Left ventricle myocardium superior (tissue), 1 donor: ENCODE measurements around the gene SNTG2. TPM values are rescaled to one million over a fixed set of nuclear protein-coding genes. Genes with fewer than 3 reads are reported as not detected.

Experiments used
- ATAC-seq: fragments of 200-7000 bp; cut with Tn5 transposase; one replicate; pipeline ENCODE4 v1.9.1; 2020; ENCODE audit warnings: mild to moderate bottlenecking, moderate library complexity
- DNase-seq: peaks from one replicate; pipeline ENCODE4 v3.0.0-alpha.2; 2020
- intact Hi-C: fragments of 100-400 bp; cut with micrococcal nuclease; formaldehyde crosslinking; loops from one replicate; pipeline ENCODE4 v1.11.0; 2022
- total RNA-seq: library from RNA; stranded (reverse); fragmentation: NEBNext Ultra II Directional; extraction: Animal tissue kit (Norgen Biotek cat#: 25700); gene quantifications from one replicate; pipeline ENCODE4 v1.2.1, GENCODE V29; 2021
- donor health status: DM: no; HTN: yes; CAD: no; lungs with severe emphysema.

The SNTG2 gene
- total RNA-seq, 1 donor from 2014 or later, result 0.77 TPM

GRCh38 chr2:925309-925708, 25.3 kb upstream of the SNTG2 start:
- no peak for ATAC-seq
- no peak for DNase-seq
- intact Hi-C loops, result no loop called here

- intact Hi-C loops, result no loop called here
- ATAC-seq, result no peak
- no peak for DNase-seq
Observed at GRCh38 chr2:925711-926110, 24.9 kb upstream of the SNTG2 start.

GRCh38 chr2:926259-926793, 24.3 kb upstream of the SNTG2 start:
- no peak for DNase-seq
- ATAC-seq, result peak; percentile 57

GRCh38 chr2:926896-927295, 23.8 kb upstream of the SNTG2 start:
- intact Hi-C loops, result no loop called here
- DNase-seq (no peak), ATAC-seq (no peak)

More at GRCh38 chr2:926259-926793, 24.3 kb upstream of the SNTG2 start:
- intact Hi-C loops, result no loop called here

- DNase-seq (no peak), ATAC-seq (no peak)
- intact Hi-C loops, result no loop called here
Observed at GRCh38 chr2:929011-929735, 21.5 kb upstream of the SNTG2 start.

GRCh38 chr2:929925-930324, 20.7 kb upstream of the SNTG2 start:
- no peak for DNase-seq
- intact Hi-C loops, result no loop called here
- ATAC-seq, result no peak

- ATAC-seq (no peak), DNase-seq (no peak)
- intact Hi-C loops, result no loop called here
Observed at GRCh38 chr2:930935-931334, 19.7 kb upstream of the SNTG2 start.

- ATAC-seq (no peak), DNase-seq (no peak)
- intact Hi-C loops, result no loop called here
Observed at GRCh38 chr2:932320-933115, 18.1 kb upstream of the SNTG2 start.

- ATAC-seq (no peak), DNase-seq (no peak)
- intact Hi-C loops, result no loop called here
Observed at GRCh38 chr2:933734-934295, 16.8 kb upstream of the SNTG2 start.

- ATAC-seq, result no peak
Observed at GRCh38 chr2:937530-937929, 13.1 kb upstream of the SNTG2 start.

GRCh38 chr2:938181-939005, 12.3 kb upstream of the SNTG2 start:
- intact Hi-C loops, result no loop called here
- DNase-seq (no peak), ATAC-seq (no peak)

More at GRCh38 chr2:937530-937929, 13.1 kb upstream of the SNTG2 start:
- intact Hi-C loops, result no loop called here
- DNase-seq, result no peak

GRCh38 chr2:939936-940601, 10.6 kb upstream of the SNTG2 start:
- intact Hi-C loops, result no loop called here
- no peak for DNase-seq
- no peak for ATAC-seq

GRCh38 chr2:941871-942270, 8.8 kb upstream of the SNTG2 start:
- ATAC-seq, result no peak
- no peak for DNase-seq

GRCh38 chr2:942775-943460, 7.7 kb upstream of the SNTG2 start:
- intact Hi-C loops, result no loop called here
- ATAC-seq (no peak), DNase-seq (no peak)

More at GRCh38 chr2:941871-942270, 8.8 kb upstream of the SNTG2 start:
- intact Hi-C loops, result no loop called here

- DNase-seq, result no peak
- intact Hi-C loops, result no loop called here
- ATAC-seq, result no peak
Observed at GRCh38 chr2:943461-943797, 7.2 kb upstream of the SNTG2 start.

GRCh38 chr2:943821-944220, 6.8 kb upstream of the SNTG2 start:
- no peak for DNase-seq
- intact Hi-C loops, result no loop called here
- no peak for ATAC-seq

GRCh38 chr2:944693-945092, 6.0 kb upstream of the SNTG2 start:
- intact Hi-C loops, result no loop called here
- no peak for ATAC-seq

GRCh38 chr2:945104-945503, 5.5 kb upstream of the SNTG2 start:
- DNase-seq, result no peak
- no peak for ATAC-seq
- intact Hi-C loops, result no loop called here

More at GRCh38 chr2:944693-945092, 6.0 kb upstream of the SNTG2 start:
- no peak for DNase-seq
